Measurements from ENCODE around the gene KLK1. TPM values are rescaled to one million over a fixed set of nuclear protein-coding genes. Genes with fewer than 3 reads are reported as not detected.
A peak's percentile ranks its signal among the peaks of the same experiment; 100 is the strongest.

KLK1 gene
- polyA plus RNA-seq, 4 donors, result 1.7 to 2.3 (median 2.0) TPM

GRCh38 chr19:50836543-50837195 lies 13.1 kb upstream of the KLK1 start:
- DNase-seq (ENCODE audit: low read depth in 4 of 4, low spot score in 3 of 4), result no peak

GRCh38 chr19:50835785-50836542 lies 12.4 kb upstream of the KLK1 start:
- peak; percentile 38 to 60 (median 54) for DNase-seq (ENCODE audit: low read depth in 4 of 4, low spot score in 3 of 4)

GRCh38 chr19:50835103-50835784 lies 11.7 kb upstream of the KLK1 start:
- DNase-seq (ENCODE audit: low read depth in 4 of 4, low spot score in 3 of 4), result peak in 1 of 4 donors; percentile 12

GRCh38 chr19:50833802-50834167 lies 10.2 kb upstream of the KLK1 start:
- DNase-seq (ENCODE audit: low read depth in 4 of 4, low spot score in 3 of 4), result no peak

- DNase-seq (ENCODE audit: low read depth in 4 of 4, low spot score in 3 of 4), result no peak
These were observed 9.7 kb upstream of the KLK1 start, which contains the start of gene KLK15 for GRCh38 chr19:50833117-50833801. TSS of gene KLK15 (minus strand) at chr19:50833574. CDS start at chr19:50831492, 2,082 bp downstream.

GRCh38 chr19:50832666-50833065 lies 9.1 kb upstream of the KLK1 start:
- DNase-seq (ENCODE audit: low read depth in 4 of 4, low spot score in 3 of 4), result no peak

GRCh38 chr19:50831026-50831396 lies 7.4 kb upstream of the KLK1 start:
- DNase-seq (ENCODE audit: low read depth in 4 of 4, low spot score in 3 of 4), result no peak

GRCh38 chr19:50830266-50831025 lies 6.9 kb upstream of the KLK1 start:
- DNase-seq (ENCODE audit: low read depth in 4 of 4, low spot score in 3 of 4), result no peak

GRCh38 chr19:50829801-50830200 lies 6.2 kb upstream of the KLK1 start:
- DNase-seq (ENCODE audit: low read depth in 4 of 4, low spot score in 3 of 4), result no peak

- DNase-seq (ENCODE audit: low read depth in 4 of 4, low spot score in 3 of 4), result no peak
These were observed 3.9 kb upstream of the KLK1 start for GRCh38 chr19:50827476-50827875.

- DNase-seq (ENCODE audit: low read depth in 4 of 4, low spot score in 3 of 4), result no peak
These were observed 3.1 kb upstream of the KLK1 start for GRCh38 chr19:50826492-50827240.

GRCh38 chr19:50822661-50823208 lies 852 bp downstream of the KLK1 start:
- DNase-seq (ENCODE audit: low read depth in 4 of 4, low spot score in 3 of 4), result no peak

GRCh38 chr19:50821622-50822021 lies 2.0 kb downstream of the KLK1 start:
- no peak for DNase-seq (ENCODE audit: low read depth in 4 of 4, low spot score in 3 of 4)

- DNase-seq (ENCODE audit: low read depth in 4 of 4, low spot score in 3 of 4), result no peak
These were observed 2.4 kb downstream of the KLK1 start for GRCh38 chr19:50821248-50821612.

- DNase-seq (ENCODE audit: low read depth in 4 of 4, low spot score in 3 of 4), result no peak
These were observed 2.9 kb downstream of the KLK1 start for GRCh38 chr19:50820549-50821247.

- no peak for DNase-seq (ENCODE audit: low read depth in 4 of 4, low spot score in 3 of 4)
These were observed 3.5 kb downstream of the KLK1 start for GRCh38 chr19:50820086-50820485.

- DNase-seq (ENCODE audit: low read depth in 4 of 4, low spot score in 3 of 4), result no peak
These were observed 4.0 kb downstream of the KLK1 start for GRCh38 chr19:50819636-50820035.

GRCh38 chr19:50818859-50819472 lies 4.6 kb downstream of the KLK1 start:
- DNase-seq (ENCODE audit: low read depth in 4 of 4, low spot score in 3 of 4), result no peak
